ENCODE measurements around the gene PARS2. TPM values are rescaled to one million over a fixed set of nuclear protein-coding genes. Genes with fewer than 3 reads are reported as not detected.

Gene PARS2
- total RNA-seq, 1 experiment from 2014 or later = 10.2 TPM

DNA sequence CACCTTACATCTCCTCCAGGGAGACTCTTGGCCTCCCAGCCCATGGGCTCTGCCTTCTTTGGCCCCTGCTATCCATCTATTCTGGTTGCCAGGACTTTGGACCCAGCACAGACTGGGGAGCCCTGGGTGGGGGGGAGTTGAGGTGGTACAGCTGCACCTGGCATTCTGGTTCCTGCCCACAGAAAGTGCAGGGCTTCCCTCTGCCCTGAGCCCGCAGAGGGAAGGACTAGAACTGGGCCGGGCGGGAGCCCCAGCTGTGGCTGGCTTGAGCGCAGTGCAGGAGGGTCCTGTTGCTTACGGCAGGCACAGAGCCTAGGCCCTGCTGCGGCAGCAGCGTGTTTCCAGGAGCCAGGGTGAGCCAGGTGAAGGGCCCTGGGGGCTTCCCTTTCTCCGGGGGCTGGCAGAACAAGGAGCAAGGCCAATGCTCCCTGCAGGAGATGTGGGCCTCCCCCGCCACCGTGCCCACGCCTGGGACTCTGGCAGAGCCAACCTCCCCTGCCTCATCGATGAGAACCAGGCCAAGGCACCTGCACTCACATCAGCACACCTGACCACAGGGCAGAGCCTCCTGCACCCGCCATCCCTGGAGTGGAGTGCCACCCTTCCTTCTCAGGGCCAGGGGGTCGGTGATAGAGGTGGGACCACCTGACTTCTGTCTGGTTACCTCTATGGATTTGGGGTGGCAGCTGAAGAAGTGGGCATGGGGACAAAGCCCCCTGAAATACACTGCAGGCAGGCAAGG is 16.1 kb downstream of the PARS2 start:
- DNase-seq = no peak
- Histone ChIP-seq H3T11ph (ENCODE audit: low read length) (no peak overlapping the region), H3K4me2 (ENCODE audit: insufficient read depth, insufficient read length, low read length) (no peak overlapping the region), H2BK15ac (ENCODE audit: low read depth, low read length) (no peak overlapping the region), H4K91ac (ENCODE audit: insufficient read length, low read depth, low read length) (no peak overlapping the region), H2BK120ac (ENCODE audit: low read depth, low read length, poor library complexity, severe bottlenecking) (no peak overlapping the region), H3K27ac (ENCODE audit: insufficient read length, low read depth, low read length) (no peak overlapping the region), H3K56ac (ENCODE audit: insufficient read length, low read depth, low read length) (no peak overlapping the region), H4K20me1 (ENCODE audit: control insufficient read depth, insufficient read depth, insufficient read length) (no peaks in the 10 kb centered on the region), H2AFZ (ENCODE audit: low read length) (no peak overlapping the region), H3K79me2 (ENCODE audit: insufficient read depth, low read length) (no peaks in the 10 kb centered on the region), H3K4ac (ENCODE audit: low read depth, low read length) (no peak overlapping the region), H3K4me1 (ENCODE audit: insufficient read depth, low read length) (no peaks in the 10 kb centered on the region), H3K23me2 (ENCODE audit: insufficient read length, low read depth, low read length, poor library complexity, severe bottlenecking) (no peaks in the 10 kb centered on the region), H3K27me3 (ENCODE audit: insufficient read depth, low read length) (no peaks in the 10 kb centered on the region), H3K23ac (ENCODE audit: insufficient read length, low read depth, low read length) (no peak overlapping the region), H2BK5ac (ENCODE audit: insufficient read length, low read length) (no peak overlapping the region), H3K79me1 (ENCODE audit: insufficient read depth, low read depth, low read length, poor library complexity, severe bottlenecking) (no peaks in the 10 kb centered on the region), H2AK5ac (ENCODE audit: insufficient read length, low read length) (no peak overlapping the region), H3K9me3 (ENCODE audit: control insufficient read depth, low read depth, low read length) (no peaks in the 10 kb centered on the region), H2BK20ac (ENCODE audit: low read depth, low read length, poor library complexity, severe bottlenecking) (no peak overlapping the region), H4K8ac (replicated peaks; ENCODE audit: insufficient read length, low read depth, low read length) (no peak overlapping the region), H3K14ac (ENCODE audit: insufficient read depth, low read length) (no peak overlapping the region; the same call in 1 of the 2 replicates), H4K5ac (ENCODE audit: insufficient read length, low read depth, low read length) (no peak overlapping the region), H3K9ac (ENCODE audit: extremely low read depth, insufficient read length, low read length) (no peak overlapping the region), H3K18ac (ENCODE audit: insufficient read length, low read depth, low read length) (no peak overlapping the region), H2BK12ac (ENCODE audit: insufficient read length, low read depth, low read length) (no peak overlapping the region)
- H3K36me3 Mint-ChIP-seq (ENCODE audit: insufficient read depth in 1 of 3, low read depth in 3 of 3) = peaks cover 0 to 9% (median 5%) of the 10 kb centered on the region in 3 experiments; a peak in 3 of 7 replicates
- H3K4me3 Mint-ChIP-seq = no peak overlapping the region
- H3K27me3 Mint-ChIP-seq (ENCODE audit: low read depth) = peaks cover 2% of the 10 kb centered on the region; the same call in 1 of the 2 replicates
- TF ChIP-seq, protein P1, sequence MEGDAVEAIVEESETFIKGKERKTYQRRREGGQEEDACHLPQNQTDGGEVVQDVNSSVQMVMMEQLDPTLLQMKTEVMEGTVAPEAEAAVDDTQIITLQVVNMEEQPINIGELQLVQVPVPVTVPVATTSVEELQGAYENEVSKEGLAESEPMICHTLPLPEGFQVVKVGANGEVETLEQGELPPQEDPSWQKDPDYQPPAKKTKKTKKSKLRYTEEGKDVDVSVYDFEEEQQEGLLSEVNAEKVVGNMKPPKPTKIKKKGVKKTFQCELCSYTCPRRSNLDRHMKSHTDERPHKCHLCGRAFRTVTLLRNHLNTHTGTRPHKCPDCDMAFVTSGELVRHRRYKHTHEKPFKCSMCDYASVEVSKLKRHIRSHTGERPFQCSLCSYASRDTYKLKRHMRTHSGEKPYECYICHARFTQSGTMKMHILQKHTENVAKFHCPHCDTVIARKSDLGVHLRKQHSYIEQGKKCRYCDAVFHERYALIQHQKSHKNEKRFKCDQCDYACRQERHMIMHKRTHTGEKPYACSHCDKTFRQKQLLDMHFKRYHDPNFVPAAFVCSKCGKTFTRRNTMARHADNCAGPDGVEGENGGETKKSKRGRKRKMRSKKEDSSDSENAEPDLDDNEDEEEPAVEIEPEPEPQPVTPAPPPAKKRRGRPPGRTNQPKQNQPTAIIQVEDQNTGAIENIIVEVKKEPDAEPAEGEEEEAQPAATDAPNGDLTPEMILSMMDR (conservative IDR thresholded peaks at IDR 0.05) = no peak
- H3K27ac Mint-ChIP-seq = no peak overlapping the region
- no CpG with 5 or more reads among the region's 14 CpGs for WGBS (ENCODE audit: extremely low coverage, insufficient read length, low lambda C conversion rate)
- peaks cover 0 to 3% of the 10 kb centered on the region in 2 experiments; a peak in 2 of 5 replicates for H3K9me3 Mint-ChIP-seq
- H3K4me1 Mint-ChIP-seq = peaks cover 15 to 22% of the 10 kb centered on the region in 2 experiments
